ENCODE data around the gene DNM1. TPM values are rescaled to one million over a fixed set of nuclear protein-coding genes. Genes with fewer than 3 reads are reported as not detected.

DNM1 gene
- total and polyA plus RNA-seq, 4 donors: 0.29 to 5.9 (median 1.1) TPM

DNA sequence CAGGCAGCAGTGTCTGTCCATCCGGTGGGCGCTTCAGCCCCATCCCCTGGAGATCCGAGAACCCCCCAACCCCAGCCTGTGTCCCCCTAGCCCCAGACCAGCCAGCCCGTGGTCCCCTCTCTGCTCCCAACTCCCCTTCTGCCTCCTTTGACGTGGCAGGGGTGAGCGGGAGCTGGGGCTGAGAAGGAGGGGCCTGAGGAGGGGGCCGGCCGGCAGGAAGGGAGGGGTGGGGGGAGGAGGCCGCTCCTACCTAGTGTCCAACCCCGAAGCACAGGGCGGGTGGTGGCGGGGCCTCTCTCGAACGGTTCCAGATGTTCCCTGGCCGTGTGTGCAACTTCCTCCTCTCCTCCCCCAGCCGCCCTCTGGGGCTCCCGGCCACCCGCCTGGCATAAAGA, 41.7 kb downstream of the DNM1 start:
- no peak overlapping the region for H3K9ac ChIP-seq (ENCODE audit: low read depth in 1 of 2, low read length in 2 of 2)

DNA sequence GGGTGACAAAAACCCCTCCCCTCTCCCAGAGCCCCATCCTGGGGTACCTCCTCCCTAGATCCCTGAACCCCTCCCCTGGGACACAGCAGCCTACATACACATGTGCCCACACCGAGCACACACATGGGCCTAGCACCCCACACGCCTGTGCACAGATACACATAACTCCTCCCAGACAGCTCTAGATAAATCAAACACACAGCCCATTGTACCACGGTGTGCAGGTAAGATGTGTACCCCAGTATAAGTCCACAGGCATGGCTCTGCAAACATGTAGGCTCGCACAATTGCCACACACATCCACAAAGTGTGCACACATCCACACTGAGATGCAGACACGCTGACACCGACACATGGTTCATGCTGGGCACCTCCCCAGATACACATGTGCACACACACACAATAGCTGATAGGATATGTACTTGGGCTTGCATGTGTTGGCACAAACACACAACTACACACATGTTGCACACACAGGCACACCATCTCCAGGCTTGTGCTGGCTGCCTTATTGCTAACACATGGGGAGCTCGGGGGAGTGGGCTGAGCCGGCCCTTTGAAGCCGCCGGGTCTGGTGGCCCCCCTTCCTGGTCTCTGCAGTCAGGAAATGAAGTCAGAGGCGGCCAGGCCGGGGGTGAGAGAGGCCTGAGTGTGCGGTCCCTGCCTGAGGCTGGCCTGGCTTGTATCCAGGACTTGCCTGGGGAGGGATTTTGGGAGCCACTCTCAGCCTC, 42.4 kb downstream of the DNM1 start:
- Histone ChIP-seq H3K27me3 (ENCODE audit: control insufficient read depth in 4 of 4, insufficient read depth in 4 of 4, low read length in 3 of 4) (no peaks in the 10 kb centered on the region), H3K4me3 (ENCODE audit: low read depth in 1 of 3, low read length in 3 of 3) (no peak overlapping the region), H3K36me3 (ENCODE audit: control insufficient read depth in 4 of 4, insufficient read depth in 3 of 4, low read depth in 1 of 4, low read length in 3 of 4) (no peaks in the 10 kb centered on the region), H3K9me3 (ENCODE audit: control insufficient read depth in 4 of 4, low read length in 3 of 4) (no peaks in the 10 kb centered on the region), H3K27ac (ENCODE audit: low read depth in 1 of 2, low read length in 2 of 2) (no peak overlapping the region), H3K9ac (ENCODE audit: low read depth in 1 of 2, low read length in 2 of 2) (no peak overlapping the region), H3K4me1 (ENCODE audit: control insufficient read depth in 4 of 4, insufficient read depth in 4 of 4, low read length in 3 of 4) (peaks cover 0 to 5% (median 2%) of the 10 kb centered on the region in 4 donors)
- TF ChIP-seq JUND (IDR thresholded peaks at IDR 0.05) (no peak), FOXA1 (IDR thresholded peaks at IDR 0.05) (no peak), MAX (IDR thresholded peaks at IDR 0.05) (no peak), REST (IDR thresholded peaks at IDR 0.05) (no peak), GABPA (IDR thresholded peaks at IDR 0.05 in 1 of 2, conservative IDR thresholded peaks at IDR 0.05 in 1 of 2) (no peak), ZBTB33 (IDR thresholded peaks at IDR 0.05) (no peak), HNF4G (IDR thresholded peaks at IDR 0.05) (no peak), YY1 (IDR thresholded peaks at IDR 0.05) (no peak), EGR1 (IDR thresholded peaks at IDR 0.05; ENCODE audit: low read depth in 2 of 2) (no peak)
- TF ChIP-seq, protein P1, sequence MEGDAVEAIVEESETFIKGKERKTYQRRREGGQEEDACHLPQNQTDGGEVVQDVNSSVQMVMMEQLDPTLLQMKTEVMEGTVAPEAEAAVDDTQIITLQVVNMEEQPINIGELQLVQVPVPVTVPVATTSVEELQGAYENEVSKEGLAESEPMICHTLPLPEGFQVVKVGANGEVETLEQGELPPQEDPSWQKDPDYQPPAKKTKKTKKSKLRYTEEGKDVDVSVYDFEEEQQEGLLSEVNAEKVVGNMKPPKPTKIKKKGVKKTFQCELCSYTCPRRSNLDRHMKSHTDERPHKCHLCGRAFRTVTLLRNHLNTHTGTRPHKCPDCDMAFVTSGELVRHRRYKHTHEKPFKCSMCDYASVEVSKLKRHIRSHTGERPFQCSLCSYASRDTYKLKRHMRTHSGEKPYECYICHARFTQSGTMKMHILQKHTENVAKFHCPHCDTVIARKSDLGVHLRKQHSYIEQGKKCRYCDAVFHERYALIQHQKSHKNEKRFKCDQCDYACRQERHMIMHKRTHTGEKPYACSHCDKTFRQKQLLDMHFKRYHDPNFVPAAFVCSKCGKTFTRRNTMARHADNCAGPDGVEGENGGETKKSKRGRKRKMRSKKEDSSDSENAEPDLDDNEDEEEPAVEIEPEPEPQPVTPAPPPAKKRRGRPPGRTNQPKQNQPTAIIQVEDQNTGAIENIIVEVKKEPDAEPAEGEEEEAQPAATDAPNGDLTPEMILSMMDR (IDR thresholded peaks at IDR 0.05; ENCODE audit: low read depth, low read length, missing input control): no peak
- TF ChIP-seq, protein P2, sequence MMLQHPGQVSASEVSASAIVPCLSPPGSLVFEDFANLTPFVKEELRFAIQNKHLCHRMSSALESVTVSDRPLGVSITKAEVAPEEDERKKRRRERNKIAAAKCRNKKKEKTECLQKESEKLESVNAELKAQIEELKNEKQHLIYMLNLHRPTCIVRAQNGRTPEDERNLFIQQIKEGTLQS (IDR thresholded peaks at IDR 0.05): no peak
- DNase-seq (ENCODE audit: low spot score): no peak
- WGBS: 71% methylated on average over 13 of the region's 13 CpGs

More for the DNA sequence above, 41.7 kb downstream of the DNM1 start:
- TF ChIP-seq, protein P2 (IDR thresholded peaks at IDR 0.05): no peak
- TF ChIP-seq SP1 (IDR thresholded peaks at IDR 0.05) (no peak), YY1 (IDR thresholded peaks at IDR 0.05) (no peak)
- peaks cover 0 to 5% (median under 1%) of the 10 kb centered on the region in 4 donors for H3K4me1 ChIP-seq (ENCODE audit: control insufficient read depth in 4 of 4, insufficient read depth in 4 of 4, low read length in 3 of 4)
- no peaks in the 10 kb centered on the region for H3K9me3 ChIP-seq (ENCODE audit: control insufficient read depth in 4 of 4, low read length in 3 of 4)
- WGBS: 35% methylated on average over 18 of the region's 18 CpGs
- no peak overlapping the region for H3K27ac ChIP-seq (ENCODE audit: low read depth in 1 of 2, low read length in 2 of 2)
- H3K4me3 ChIP-seq (ENCODE audit: low read depth in 1 of 3, low read length in 3 of 3): no peak overlapping the region
- H3K27me3 ChIP-seq (ENCODE audit: control insufficient read depth in 4 of 4, insufficient read depth in 4 of 4, low read length in 3 of 4): no peaks in the 10 kb centered on the region
- no peaks in the 10 kb centered on the region for H3K36me3 ChIP-seq (ENCODE audit: control insufficient read depth in 4 of 4, insufficient read depth in 3 of 4, low read depth in 1 of 4, low read length in 3 of 4)
- DNase-seq (ENCODE audit: low spot score): no peak

Data from liver (tissue), 9 donors.